GM23248 (cell line): Measurements from ENCODE around the gene PLA2G4C. TPM values are rescaled to one million over a fixed set of nuclear protein-coding genes. Genes with fewer than 3 reads are reported as not detected.

Source experiments
- DNase-seq: peaks from one replicate; pipeline ENCODE4 v3.0.0-alpha.2; 2015
- H2AFZ ChIP-seq: fragments of 200-600 bp; sonication (generic); 2 replicates; pipeline ENCODE4 v1.6.1; 2016; ENCODE audit warnings: antibody characterized with exemption
- H3F3A ChIP-seq: fragments of 200-600 bp; sonication (generic); 2 replicates; pipeline ENCODE4 v1.6.1; 2016; ENCODE audit warnings: mild to moderate bottlenecking, antibody characterized with exemption, mixed run types; ENCODE audit not compliant: insufficient read depth
- H3K27ac ChIP-seq: fragments of 200-600 bp; sonication (generic); 2 replicates; pipeline ENCODE4 v1.5.1; 2016; ENCODE audit warnings: mild to moderate bottlenecking
- H3K27me3 ChIP-seq: fragments of 200-600 bp; sonication (generic); replicated peaks from 2 replicates; pipeline ENCODE4 v1.6.1; 2016; ENCODE audit warnings: mild to moderate bottlenecking; ENCODE audit not compliant: insufficient read depth
- H3K36me3 ChIP-seq: fragments of 200-600 bp; sonication (generic); 2 replicates; pipeline ENCODE4 v1.6.1; 2016; ENCODE audit warnings: low read depth, mild to moderate bottlenecking
- H3K4me1 ChIP-seq: fragments of 200-600 bp; sonication (generic); 2 replicates; pipeline ENCODE4 v1.6.1; 2016; ENCODE audit warnings: mild to moderate bottlenecking; ENCODE audit not compliant: insufficient read depth
- H3K4me2 ChIP-seq: fragments of 200-600 bp; sonication (generic); one replicate; pipeline ENCODE4 v1.6.1; 2016; ENCODE audit warnings: mild to moderate bottlenecking; ENCODE audit not compliant: unreplicated experiment
- H3K4me3 ChIP-seq: fragments of 200-600 bp; sonication (generic); 2 replicates; pipeline ENCODE4 v1.5.1; 2016; ENCODE audit warnings: mild to moderate bottlenecking
- H3K79me2 ChIP-seq: fragments of 200-600 bp; sonication (generic); 2 replicates; pipeline ENCODE4 v1.6.1; 2016; ENCODE audit warnings: mild to moderate bottlenecking; ENCODE audit not compliant: insufficient read depth
- H3K9ac ChIP-seq: fragments of 200-600 bp; sonication (generic); 2 replicates; pipeline ENCODE4 v1.6.1; 2016; ENCODE audit warnings: mild to moderate bottlenecking
- H3K9me2 ChIP-seq: fragments of 200-600 bp; sonication (generic); 2 replicates; pipeline ENCODE4 v1.6.1; 2016; ENCODE audit warnings: mixed run types, mild to moderate bottlenecking, moderate library complexity; ENCODE audit not compliant: insufficient read depth
- H3K9me3 ChIP-seq: fragments of 200-600 bp; sonication (generic); one replicate; pipeline ENCODE4 v1.6.1; 2017; ENCODE audit warnings: low read depth
- H4K20me1 ChIP-seq: fragments of 200-600 bp; sonication (generic); 2 replicates; pipeline ENCODE4 v1.6.0; 2016; ENCODE audit not compliant: insufficient read depth
- EZH2 ChIP-seq: fragments of 200-600 bp; sonication (generic); IDR thresholded peaks from 2 replicates; pipeline ENCODE4 v1.6.1; 2018; ENCODE audit warnings: antibody characterized with exemption, mild to moderate bottlenecking; ENCODE audit not compliant: insufficient read depth, poor library complexity, severe bottlenecking
- EZH2phosphoT487 ChIP-seq: fragments of 200-600 bp; sonication (generic); IDR thresholded peaks from 2 replicates; pipeline ENCODE4 v1.6.1; 2018; ENCODE audit warnings: antibody characterized with exemption, moderate library complexity, mild to moderate bottlenecking, low read depth; ENCODE audit not compliant: insufficient read depth
- WGBS, 2 experiments: methylation state at CpG; one replicate each; pipeline ENCODE4 v1.1.6; 2015 to 2017; ENCODE audit warnings: low lambda C conversion rate in 2 of 2, low coverage in 1 of 2; ENCODE audit errors: missing lambda C conversion rate in 2 of 2; 5-methylcytosine and 5-hydroxymethylcytosine counted together
- in situ Hi-C: fragments of 300-500 bp; cut with MboI; formaldehyde crosslinking; loops from 2 replicates; pipeline ENCODE4 v1.15.0; 2020
- polyA plus RNA-seq: library from polyadenylated mRNA; unstranded; fragments of >200 nt; fragmentation: Nextera tagmentation; extraction: Ambion mirVana; gene quantifications from 2 replicates; pipeline ENCODE4 v1.2.1, GENCODE V29; 2016
- total RNA-seq: library from RNA; depleted of rRNA; stranded (reverse); fragments of >200 nt; shearing (Covaris generic); gene quantifications from 2 replicates; pipeline ENCODE4 v1.2.3, GENCODE V29; 2014; rRNA removed

PLA2G4C gene
- total RNA-seq (0.63 and 0.76 TPM in 2 replicates), polyA plus RNA-seq (1.8 and 1.9 TPM in 2 replicates)

GRCh38 chr19:48110350-48110966 is at the start of gene PLA2G4C:
Gene PLA2G4C, minus strand, starts transcription at chr19:48110817. Its CDS starts 4,288 bp downstream, at chr19:48106529.
- H3K9me3 ChIP-seq, result no peaks in the 10 kb centered on the region
- DNase-seq, result peak; percentile 97
- peaks cover 11% of the 10 kb centered on the region for H3F3A ChIP-seq
- peak within 1 kb of the TSS; percentile 80 for H3K27ac ChIP-seq
- H4K20me1 ChIP-seq, result no peaks in the 10 kb centered on the region
- no peak for TF ChIP-seq EZH2phosphoT487
- TF ChIP-seq EZH2, result no peak
- H3K4me1 ChIP-seq, result peaks cover 10% of the 10 kb centered on the region
- peak within 1 kb of the TSS; percentile 81 for H3K9ac ChIP-seq
- peak within 1 kb of the TSS; percentile 95 for H2AFZ ChIP-seq
- peak within 1 kb of the TSS; percentile 97 for H3K4me2 ChIP-seq
- WGBS, 2 experiments, result 2 to 3% methylated on average over 23 to 27 of the region's 27 CpGs
- H3K27me3 ChIP-seq, result no peaks in the 10 kb centered on the region
- in situ Hi-C loops, result no loop called here
- no peaks in the 10 kb centered on the region for H3K79me2 ChIP-seq
- H3K9me2 ChIP-seq, result no peaks in the 10 kb centered on the region
- no peaks in the 10 kb centered on the region for H3K36me3 ChIP-seq
- H3K4me3 ChIP-seq, result peak within 1 kb of the TSS; percentile 79

DNA sequence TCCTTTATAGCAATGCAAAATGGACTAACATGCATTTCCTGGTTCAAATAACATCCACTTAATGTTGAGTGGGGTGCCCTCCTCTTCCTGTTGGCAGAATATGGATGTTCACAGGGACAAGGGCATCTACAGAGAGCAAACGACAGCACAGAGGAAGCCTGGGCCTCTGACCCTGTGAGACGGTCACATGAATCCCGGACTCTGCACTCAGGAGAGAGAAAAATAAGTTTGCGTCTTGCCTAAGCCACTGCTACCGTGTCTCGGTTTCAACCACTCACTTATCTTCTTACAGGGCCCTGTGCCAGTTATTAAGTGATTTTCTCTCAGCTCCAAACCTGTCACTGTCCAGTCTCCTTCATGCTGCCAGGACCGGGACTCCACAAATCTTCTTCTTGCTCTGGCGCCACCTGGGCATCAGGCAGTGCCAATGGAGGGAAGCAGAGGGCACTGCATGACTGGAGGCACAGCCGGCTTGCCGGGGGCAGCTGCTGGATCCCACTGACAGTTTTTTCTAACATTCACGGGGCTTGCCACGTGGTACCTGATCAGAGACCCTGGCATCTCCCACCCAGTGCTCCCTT is 47.7 kb upstream of the PLA2G4C start:
- Histone ChIP-seq H3K9ac (no peak overlapping the region), H3F3A (no peaks in the 10 kb centered on the region), H3K27ac (no peak overlapping the region), H3K79me2 (no peaks in the 10 kb centered on the region), H3K4me3 (no peak overlapping the region), H4K20me1 (no peaks in the 10 kb centered on the region), H3K9me3 (no peaks in the 10 kb centered on the region), H3K36me3 (no peaks in the 10 kb centered on the region), H3K27me3 (no peaks in the 10 kb centered on the region), H2AFZ (no peak overlapping the region), H3K4me1 (no peaks in the 10 kb centered on the region), H3K4me2 (no peak overlapping the region), H3K9me2 (no peaks in the 10 kb centered on the region)
- in situ Hi-C loops, result no loop called here
- WGBS, 2 experiments, result 85 to 87% methylated on average over 11 to 12 of the region's 12 CpGs
- TF ChIP-seq EZH2 (no peak), EZH2phosphoT487 (no peak)
- no peak for DNase-seq

- Histone ChIP-seq H3K9ac (no peak overlapping the region), H2AFZ (no peak overlapping the region), H3K4me1 (no peaks in the 10 kb centered on the region), H3K4me2 (no peak overlapping the region), H3K27ac (no peak overlapping the region), H3K4me3 (no peak overlapping the region), H3K9me3 (no peaks in the 10 kb centered on the region), H3F3A (no peaks in the 10 kb centered on the region), H3K27me3 (no peaks in the 10 kb centered on the region), H4K20me1 (no peaks in the 10 kb centered on the region), H3K9me2 (no peaks in the 10 kb centered on the region), H3K79me2 (no peaks in the 10 kb centered on the region), H3K36me3 (no peaks in the 10 kb centered on the region)
- DNase-seq, result no peak
- TF ChIP-seq EZH2phosphoT487 (no peak), EZH2 (no peak)
- in situ Hi-C loops, result no loop called here
- 82 to 83% methylated on average over 9 of the region's 9 CpGs for WGBS, 2 experiments
Measured at GRCh38 chr19:48154003-48154402, 43.4 kb upstream of the PLA2G4C start.

- no peak overlapping the region for H3K27ac ChIP-seq
- H3K9me3 ChIP-seq, result no peaks in the 10 kb centered on the region
- no peak overlapping the region for H2AFZ ChIP-seq
- no peaks in the 10 kb centered on the region for H3K27me3 ChIP-seq
- H4K20me1 ChIP-seq, result no peaks in the 10 kb centered on the region
- H3K4me3 ChIP-seq, result no peak overlapping the region
- H3K4me1 ChIP-seq, result no peaks in the 10 kb centered on the region
- H3K36me3 ChIP-seq, result no peaks in the 10 kb centered on the region
- no peaks in the 10 kb centered on the region for H3K9me2 ChIP-seq
- WGBS, 2 experiments, result 34 to 36% methylated on average over 8 of the region's 8 CpGs
- no peak for TF ChIP-seq EZH2phosphoT487
- TF ChIP-seq EZH2, result no peak
- in situ Hi-C loops, result no loop called here
- no peaks in the 10 kb centered on the region for H3K79me2 ChIP-seq
- peak; percentile 57 for DNase-seq
- no peaks in the 10 kb centered on the region for H3F3A ChIP-seq
- no peak overlapping the region for H3K9ac ChIP-seq
- no peak overlapping the region for H3K4me2 ChIP-seq
Measured at GRCh38 chr19:48152551-48152950, 41.9 kb upstream of the PLA2G4C start.
